Measurements from ENCODE around the gene YPEL2. TPM values are rescaled to one million over a fixed set of nuclear protein-coding genes. Genes with fewer than 3 reads are reported as not detected.

Gene YPEL2
- polyA plus RNA-seq, 1 of the 3 experiments (the other 2 are of a cell fraction) = 3.2 TPM

DNA sequence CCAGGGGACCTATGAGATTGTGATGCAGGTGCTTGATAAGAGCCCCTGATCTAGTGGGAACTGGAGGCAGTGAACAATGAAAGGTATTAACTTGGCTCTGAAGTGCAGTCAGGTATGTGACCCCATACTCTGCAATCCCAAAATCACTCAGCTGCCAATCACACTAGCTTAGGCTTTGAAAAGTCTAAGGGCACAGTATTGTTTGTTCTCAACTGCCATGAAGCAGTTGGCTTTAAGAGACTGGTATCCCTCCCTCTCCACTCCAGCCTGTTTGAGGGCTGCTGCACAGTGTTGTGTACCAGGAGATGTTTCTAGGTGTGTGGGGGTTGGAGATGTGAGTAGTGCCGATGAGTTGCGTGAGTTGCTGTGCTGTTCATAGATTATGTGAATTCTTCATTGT lies 2.4 kb downstream of the YPEL2 start (continued):
- TF ChIP-seq EP300 (IDR thresholded peaks at IDR 0.05; ENCODE audit: borderline replicate concordance in 1 of 2, low read depth in 1 of 2, low read length in 1 of 2) = no peak
- no peak for TF ChIP-seq SMC3 (IDR thresholded peaks at IDR 0.05; ENCODE audit: low read depth, low read length)

DNA sequence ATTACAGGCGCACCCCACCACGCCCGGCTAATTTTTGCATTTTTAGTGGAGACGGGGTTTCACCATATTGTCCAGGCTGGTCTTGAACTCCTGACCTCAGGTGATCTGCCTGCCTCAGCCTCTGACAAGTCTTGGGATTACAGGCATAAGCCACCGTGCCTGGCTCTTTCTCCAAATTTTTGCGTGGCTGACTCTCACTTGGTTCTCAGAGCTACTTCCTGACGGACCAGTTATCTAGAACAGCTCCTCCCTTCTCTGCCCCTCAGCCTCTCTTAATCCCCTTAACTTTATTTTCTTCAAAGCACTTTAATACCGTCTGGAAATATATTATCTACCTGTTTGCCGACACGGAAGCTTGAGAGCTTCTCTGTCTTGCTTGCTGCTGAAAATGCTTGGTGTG lies 4.2 kb downstream of the YPEL2 start:
- no peaks in the 10 kb centered on the region for H3F3A ChIP-seq (replicated peaks; ENCODE audit: insufficient read depth)
- peaks cover 19% of the 10 kb centered on the region; the same call in 1 of the 2 replicates for H4K20me1 ChIP-seq (ENCODE audit: insufficient read depth)
- H3K9ac ChIP-seq = no peak overlapping the region
- no peak overlapping the region for H2AFZ ChIP-seq (ENCODE audit: low read depth)
- TF ChIP-seq YY1 (IDR thresholded peaks at IDR 0.05; ENCODE audit: low read depth) (no peak), RXRA (IDR thresholded peaks at IDR 0.05; ENCODE audit: borderline replicate concordance, low read depth) (no peak), SIN3A (IDR thresholded peaks at IDR 0.05; ENCODE audit: borderline replicate concordance, low read depth, low read length) (no peak), MEF2A (IDR thresholded peaks at IDR 0.05; ENCODE audit: borderline replicate concordance, low read depth) (no peak), NRF1 (IDR thresholded peaks at IDR 0.05; ENCODE audit: low read depth, low read length) (no peak)
- TF ChIP-seq, protein P1, sequence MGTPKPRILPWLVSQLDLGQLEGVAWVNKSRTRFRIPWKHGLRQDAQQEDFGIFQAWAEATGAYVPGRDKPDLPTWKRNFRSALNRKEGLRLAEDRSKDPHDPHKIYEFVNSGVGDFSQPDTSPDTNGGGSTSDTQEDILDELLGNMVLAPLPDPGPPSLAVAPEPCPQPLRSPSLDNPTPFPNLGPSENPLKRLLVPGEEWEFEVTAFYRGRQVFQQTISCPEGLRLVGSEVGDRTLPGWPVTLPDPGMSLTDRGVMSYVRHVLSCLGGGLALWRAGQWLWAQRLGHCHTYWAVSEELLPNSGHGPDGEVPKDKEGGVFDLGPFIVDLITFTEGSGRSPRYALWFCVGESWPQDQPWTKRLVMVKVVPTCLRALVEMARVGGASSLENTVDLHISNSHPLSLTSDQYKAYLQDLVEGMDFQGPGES (IDR thresholded peaks at IDR 0.05; ENCODE audit: low read depth, low read length) = no peak
- H3K36me3 ChIP-seq (replicated peaks in 1 of 2; ENCODE audit: control insufficient read depth in 1 of 2, insufficient read depth in 2 of 2, low read length in 1 of 2) = no peaks in the 10 kb centered on the region
- H3K9me2 ChIP-seq = no peaks in the 10 kb centered on the region
- H3K79me2 ChIP-seq (ENCODE audit: insufficient read depth) = peaks cover 57% of the 10 kb centered on the region
- no peak for DNase-seq
- H3K9me3 ChIP-seq = no peaks in the 10 kb centered on the region
- ChIA-PET POLR2A (no interaction called here), CTCF (interaction anchor here (0.7 to 18.2 kb wide), 5 partner anchors 25 to 99 kb away, joined by 3 to 569 read pairs (median 4); no protein-coding TSS in a partner anchor)
- no peak overlapping the region for H3K4me3 ChIP-seq (ENCODE audit: low read depth in 2 of 2, low read length in 1 of 2)
- WGBS (ENCODE audit: low lambda C conversion rate) = 92% methylated on average over 10 of the region's 10 CpGs
- H3K27me3 ChIP-seq (ENCODE audit: insufficient read depth) = no peaks in the 10 kb centered on the region
- H3K4me2 ChIP-seq = no peak overlapping the region
- peaks cover 4 to 27% of the 10 kb centered on the region in 2 experiments; a peak in 3 of 4 replicates for H3K4me1 ChIP-seq (ENCODE audit: control insufficient read depth in 1 of 2, insufficient read depth in 2 of 2, low read depth in 1 of 2, low read length in 1 of 2)
- no peak overlapping the region for H3K27ac ChIP-seq (ENCODE audit: low read depth in 2 of 2, low read length in 1 of 2)

DNA sequence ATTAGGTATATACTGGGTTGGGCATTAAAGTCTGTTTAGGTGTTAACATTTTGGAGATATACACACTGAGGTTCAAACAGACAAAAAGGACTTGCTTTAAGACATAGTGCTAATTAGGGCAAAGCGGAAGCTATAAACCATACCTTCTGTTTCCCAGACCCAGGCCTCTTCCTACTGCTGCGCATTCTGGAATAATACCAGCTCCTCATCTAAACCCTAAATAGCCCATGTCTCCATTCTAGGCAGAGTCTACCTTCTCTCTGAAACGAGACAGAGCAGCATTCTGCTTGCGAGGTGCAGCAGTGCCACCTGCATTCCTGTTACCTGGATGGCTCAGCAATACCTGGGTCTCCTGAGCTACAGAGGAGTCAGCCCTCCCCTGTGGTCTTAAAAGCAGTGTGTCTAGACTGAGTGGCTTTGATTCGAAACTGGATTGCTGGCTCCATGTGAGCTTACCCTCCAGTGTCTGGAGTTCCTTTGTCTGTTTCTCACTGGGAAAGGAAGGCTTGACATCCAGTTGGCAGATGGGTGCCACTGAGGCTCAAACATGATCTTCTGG lies 6.4 kb downstream of the YPEL2 start:
- Histone ChIP-seq H3K9me3 (no peaks in the 10 kb centered on the region), H3K27me3 (ENCODE audit: insufficient read depth) (no peaks in the 10 kb centered on the region), H3K4me3 (ENCODE audit: low read depth in 2 of 2, low read length in 1 of 2) (no peak overlapping the region), H3K4me1 (ENCODE audit: control insufficient read depth in 1 of 2, insufficient read depth in 2 of 2, low read depth in 1 of 2, low read length in 1 of 2) (peaks cover 4 to 31% of the 10 kb centered on the region in 2 experiments; a peak in 3 of 4 replicates), H2AFZ (ENCODE audit: low read depth) (no peak overlapping the region), H3K9me2 (no peaks in the 10 kb centered on the region), H4K20me1 (ENCODE audit: insufficient read depth) (peaks cover 19% of the 10 kb centered on the region; the same call in 1 of the 2 replicates), H3K27ac (ENCODE audit: low read depth in 2 of 2, low read length in 1 of 2) (no peak overlapping the region), H3K9ac (no peak overlapping the region), H3K4me2 (no peak overlapping the region), H3K36me3 (replicated peaks in 1 of 2; ENCODE audit: control insufficient read depth in 1 of 2, insufficient read depth in 2 of 2, low read length in 1 of 2) (no peaks in the 10 kb centered on the region), H3F3A (replicated peaks; ENCODE audit: insufficient read depth) (no peaks in the 10 kb centered on the region), H3K79me2 (ENCODE audit: insufficient read depth) (peaks cover 52% of the 10 kb centered on the region)
- ChIA-PET CTCF (interaction anchor here (1.2 to 18.2 kb wide), 4 partner anchors 8 to 97 kb away, joined by 3 to 569 read pairs (median 9); no protein-coding TSS in a partner anchor), POLR2A (no interaction called here)
- WGBS (ENCODE audit: low lambda C conversion rate) = 82% methylated on average over 5 of the region's 5 CpGs
- no peak for DNase-seq
- TF ChIP-seq TEAD4 (IDR thresholded peaks at IDR 0.05; ENCODE audit: borderline replicate concordance, insufficient read depth) (no peak), NFIC (IDR thresholded peaks at IDR 0.05; ENCODE audit: borderline replicate concordance) (no peak), TAF1 (IDR thresholded peaks at IDR 0.05; ENCODE audit: borderline replicate concordance, low read depth, low read length) (no peak), RCOR1 (IDR thresholded peaks at IDR 0.05; ENCODE audit: low read length) (no peak), JUND (IDR thresholded peaks at IDR 0.05) (no peak), FOXJ3 (CRISPR knock-in tag; IDR thresholded peaks at IDR 0.05) (no peak), MEF2A (IDR thresholded peaks at IDR 0.05; ENCODE audit: borderline replicate concordance, low read depth) (no peak), NRF1 (IDR thresholded peaks at IDR 0.05; ENCODE audit: low read depth, low read length) (no peak), EZH2phosphoT487 (IDR thresholded peaks at IDR 0.05; ENCODE audit: borderline replicate concordance, low read depth) (no peak), CHD2 (IDR thresholded peaks at IDR 0.05; ENCODE audit: low read length, partially characterized antibody) (no peak), FOXM1 (IDR thresholded peaks at IDR 0.05; ENCODE audit: low read depth) (no peak), TCF12 (IDR thresholded peaks at IDR 0.05) (no peak), SMC3 (IDR thresholded peaks at IDR 0.05; ENCODE audit: low read depth, low read length) (no peak)
- TF ChIP-seq, protein P2, sequence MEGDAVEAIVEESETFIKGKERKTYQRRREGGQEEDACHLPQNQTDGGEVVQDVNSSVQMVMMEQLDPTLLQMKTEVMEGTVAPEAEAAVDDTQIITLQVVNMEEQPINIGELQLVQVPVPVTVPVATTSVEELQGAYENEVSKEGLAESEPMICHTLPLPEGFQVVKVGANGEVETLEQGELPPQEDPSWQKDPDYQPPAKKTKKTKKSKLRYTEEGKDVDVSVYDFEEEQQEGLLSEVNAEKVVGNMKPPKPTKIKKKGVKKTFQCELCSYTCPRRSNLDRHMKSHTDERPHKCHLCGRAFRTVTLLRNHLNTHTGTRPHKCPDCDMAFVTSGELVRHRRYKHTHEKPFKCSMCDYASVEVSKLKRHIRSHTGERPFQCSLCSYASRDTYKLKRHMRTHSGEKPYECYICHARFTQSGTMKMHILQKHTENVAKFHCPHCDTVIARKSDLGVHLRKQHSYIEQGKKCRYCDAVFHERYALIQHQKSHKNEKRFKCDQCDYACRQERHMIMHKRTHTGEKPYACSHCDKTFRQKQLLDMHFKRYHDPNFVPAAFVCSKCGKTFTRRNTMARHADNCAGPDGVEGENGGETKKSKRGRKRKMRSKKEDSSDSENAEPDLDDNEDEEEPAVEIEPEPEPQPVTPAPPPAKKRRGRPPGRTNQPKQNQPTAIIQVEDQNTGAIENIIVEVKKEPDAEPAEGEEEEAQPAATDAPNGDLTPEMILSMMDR (IDR thresholded peaks at IDR 0.05) = no peak
- TF ChIP-seq, protein P3, sequence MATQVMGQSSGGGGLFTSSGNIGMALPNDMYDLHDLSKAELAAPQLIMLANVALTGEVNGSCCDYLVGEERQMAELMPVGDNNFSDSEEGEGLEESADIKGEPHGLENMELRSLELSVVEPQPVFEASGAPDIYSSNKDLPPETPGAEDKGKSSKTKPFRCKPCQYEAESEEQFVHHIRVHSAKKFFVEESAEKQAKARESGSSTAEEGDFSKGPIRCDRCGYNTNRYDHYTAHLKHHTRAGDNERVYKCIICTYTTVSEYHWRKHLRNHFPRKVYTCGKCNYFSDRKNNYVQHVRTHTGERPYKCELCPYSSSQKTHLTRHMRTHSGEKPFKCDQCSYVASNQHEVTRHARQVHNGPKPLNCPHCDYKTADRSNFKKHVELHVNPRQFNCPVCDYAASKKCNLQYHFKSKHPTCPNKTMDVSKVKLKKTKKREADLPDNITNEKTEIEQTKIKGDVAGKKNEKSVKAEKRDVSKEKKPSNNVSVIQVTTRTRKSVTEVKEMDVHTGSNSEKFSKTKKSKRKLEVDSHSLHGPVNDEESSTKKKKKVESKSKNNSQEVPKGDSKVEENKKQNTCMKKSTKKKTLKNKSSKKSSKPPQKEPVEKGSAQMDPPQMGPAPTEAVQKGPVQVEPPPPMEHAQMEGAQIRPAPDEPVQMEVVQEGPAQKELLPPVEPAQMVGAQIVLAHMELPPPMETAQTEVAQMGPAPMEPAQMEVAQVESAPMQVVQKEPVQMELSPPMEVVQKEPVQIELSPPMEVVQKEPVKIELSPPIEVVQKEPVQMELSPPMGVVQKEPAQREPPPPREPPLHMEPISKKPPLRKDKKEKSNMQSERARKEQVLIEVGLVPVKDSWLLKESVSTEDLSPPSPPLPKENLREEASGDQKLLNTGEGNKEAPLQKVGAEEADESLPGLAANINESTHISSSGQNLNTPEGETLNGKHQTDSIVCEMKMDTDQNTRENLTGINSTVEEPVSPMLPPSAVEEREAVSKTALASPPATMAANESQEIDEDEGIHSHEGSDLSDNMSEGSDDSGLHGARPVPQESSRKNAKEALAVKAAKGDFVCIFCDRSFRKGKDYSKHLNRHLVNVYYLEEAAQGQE (IDR thresholded peaks at IDR 0.05; ENCODE audit: low read depth, low read length) = no peak

All from SK-N-SH (cell line).